OCI-M1 (cell line): ENCODE results near the gene BLTP3B.

ENCODE experiments used
- DNase-seq: peaks from one replicate; lab custom pipeline; 2025; lab: John Stamatoyannopoulos, UW

BLTP3B gene

DNA sequence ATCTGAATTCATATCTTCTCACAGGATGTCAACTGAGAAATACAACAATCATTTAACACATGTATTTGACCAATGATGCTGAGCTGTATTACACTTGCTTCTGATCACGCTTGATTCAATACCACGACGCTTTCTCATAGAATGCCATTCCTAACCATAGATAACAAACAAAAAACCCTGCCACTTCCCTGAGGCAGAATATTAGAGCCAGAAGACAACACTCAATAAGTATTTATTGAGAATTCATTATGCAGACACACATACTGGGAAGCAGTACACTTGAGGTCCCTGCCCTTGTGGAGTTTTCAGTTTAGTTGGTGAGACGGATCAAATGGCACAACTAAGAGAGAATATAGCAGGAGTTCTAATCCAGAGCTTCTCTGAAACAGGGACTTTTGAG lies 32.4 kb downstream of the BLTP3B start:
- DNase-seq = no peak

DNA sequence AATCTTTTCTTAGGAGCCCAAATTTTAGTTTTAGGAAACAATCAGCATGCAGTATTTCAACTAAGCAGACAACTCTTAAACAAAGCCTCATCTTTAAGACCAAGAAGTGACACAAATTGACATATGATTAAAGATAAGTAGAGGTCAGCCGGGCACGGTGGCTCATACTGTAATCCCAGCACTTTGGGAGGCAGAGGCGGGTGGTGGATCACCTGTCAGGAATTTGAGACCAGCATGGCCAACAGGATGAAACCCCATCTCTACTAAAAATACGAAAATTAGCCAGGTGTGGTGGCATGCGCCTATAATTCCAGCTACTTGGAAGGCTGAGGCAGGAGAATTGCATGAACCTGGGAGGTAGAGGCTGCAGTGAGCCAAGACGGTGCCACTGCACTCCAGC lies 35.8 kb downstream of the BLTP3B start:
- DNase-seq = no peak

DNA sequence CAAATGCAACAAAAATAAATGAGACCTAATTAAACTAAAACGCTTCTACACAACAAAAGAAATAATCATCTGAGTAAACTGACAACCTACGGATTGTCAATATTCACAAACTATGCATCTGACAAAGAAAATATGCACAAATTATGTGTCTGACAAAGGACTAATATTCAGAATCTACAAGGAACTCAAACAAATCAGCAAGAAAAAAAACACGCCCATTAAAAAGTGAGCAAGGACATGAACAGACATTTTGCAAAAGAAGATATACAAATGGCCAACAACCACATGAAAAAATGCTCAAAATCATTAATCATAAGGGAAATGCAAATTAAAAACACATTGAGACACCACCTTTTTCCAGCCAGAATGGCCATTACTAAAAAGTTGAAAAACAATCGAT lies 37.0 kb downstream of the BLTP3B start:
- DNase-seq = no peak

DNA sequence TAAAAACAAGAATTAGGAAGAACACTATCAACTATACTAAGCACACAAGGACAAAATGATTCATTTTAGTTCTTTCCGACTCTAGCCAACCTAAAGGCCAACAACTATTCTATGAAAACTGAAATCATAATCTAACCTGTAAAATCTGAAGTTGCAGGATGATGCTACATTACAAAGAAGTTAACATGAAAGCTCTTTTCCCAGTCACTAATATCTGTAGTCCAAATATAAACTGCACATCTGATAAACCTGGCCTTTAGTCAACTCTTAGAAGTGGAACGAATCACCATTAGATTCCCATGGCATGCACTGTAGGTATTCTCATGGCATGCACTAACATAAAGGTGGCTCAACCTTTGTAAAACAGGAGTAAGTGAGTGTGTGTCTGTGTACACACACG lies 41.7 kb downstream of the BLTP3B start:
- no peak for DNase-seq
